HG03280 (cell line): Measurements from ENCODE around the gene SACM1L.
"Not testable (repeated sequence)": the region's sequence is repeated elsewhere in the genome, so short reads cannot be mapped to it uniquely, and the experiment has no call there.

Experiments
- ATAC-seq: cut with Tn5 transposase; IDR thresholded peaks from one replicate; pipeline ENCODE4 v1.9.1; 2021; ENCODE audit warnings: mild to moderate bottlenecking, moderate library complexity; ENCODE audit not compliant: unreplicated experiment

Gene SACM1L

DNA sequence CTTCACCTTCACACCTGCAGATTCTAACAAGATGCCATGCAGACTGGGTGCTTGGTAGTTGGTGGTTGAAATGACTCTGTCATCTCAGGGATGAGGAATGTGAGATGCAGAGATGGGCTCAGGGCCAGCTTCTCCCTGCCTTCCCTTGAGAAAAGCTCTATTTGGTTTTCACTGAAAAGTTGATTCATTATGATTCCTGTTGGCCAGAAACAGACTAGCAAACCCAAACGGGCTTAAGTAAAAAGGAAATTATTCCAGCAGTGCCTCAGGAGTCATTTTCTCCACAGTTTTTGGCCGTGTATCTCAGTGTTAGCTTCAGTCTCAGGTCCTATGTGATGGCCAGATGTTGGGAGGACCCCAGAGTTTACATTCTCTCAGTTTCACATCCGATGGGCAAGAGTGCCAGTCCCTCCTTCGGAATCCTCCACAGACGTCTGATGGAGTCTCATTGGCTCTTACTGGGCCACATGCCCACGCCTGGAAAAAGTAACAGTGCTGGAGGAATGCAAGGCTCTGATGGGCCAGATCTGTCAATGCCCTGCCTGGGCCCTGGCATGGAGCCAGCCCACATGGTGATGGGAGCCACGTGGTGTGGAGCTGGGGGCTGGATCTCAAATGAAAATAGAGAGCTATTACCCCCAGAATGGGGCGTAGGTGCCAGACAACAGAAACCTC is 22.3 kb upstream of the SACM1L start:
- ATAC-seq, result no peak

GRCh38 chr3:45667569-45667934 is 21.6 kb upstream of the SACM1L start:
- ATAC-seq, result no peak

DNA sequence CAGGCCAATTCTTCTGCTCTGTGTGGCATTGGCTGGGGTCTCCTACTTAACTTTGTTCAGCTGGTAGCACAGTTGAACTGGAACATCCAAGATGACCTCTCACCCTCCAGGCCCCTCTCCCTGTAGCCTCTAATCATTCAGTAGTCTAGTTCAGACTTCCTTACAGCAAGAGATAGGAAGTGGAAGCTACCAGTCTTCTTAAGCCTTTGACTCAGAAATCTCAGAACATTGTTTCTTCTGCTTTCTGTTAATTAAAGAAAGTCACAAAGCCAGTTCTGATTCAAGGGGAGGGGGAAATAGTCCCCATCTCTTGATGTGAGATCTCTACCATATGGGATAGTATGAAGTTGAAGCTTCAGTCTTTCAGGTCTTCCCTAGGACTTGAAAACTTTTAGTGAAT is 18.8 kb upstream of the SACM1L start:
- no peak for ATAC-seq

- no peak for ATAC-seq
These were observed 18.2 kb upstream of the SACM1L start for GRCh38 chr3:45670991-45671390.

DNA sequence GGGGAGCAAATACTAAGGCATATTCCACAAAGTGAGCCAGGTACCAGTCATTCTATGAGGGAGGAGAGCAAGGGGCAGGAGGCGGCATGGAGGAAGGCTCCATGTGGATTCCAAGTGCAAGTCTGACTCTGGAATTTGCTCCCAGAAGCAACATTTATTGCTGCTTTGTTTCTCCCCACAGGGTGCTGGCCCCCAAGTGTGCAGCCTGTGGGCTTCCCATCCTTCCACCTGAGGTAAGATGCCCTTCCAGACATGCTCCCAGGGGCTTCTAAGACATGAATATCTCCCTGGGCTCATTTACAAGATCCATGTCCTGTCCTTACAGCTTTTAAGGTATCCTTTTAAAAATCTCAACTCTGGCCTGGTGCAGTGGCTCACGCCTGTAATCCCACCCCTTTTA is 15.9 kb upstream of the SACM1L start:
- no peak for ATAC-seq

GRCh38 chr3:45676325-45677032 is 12.7 kb upstream of the SACM1L start:
- no peak for ATAC-seq

DNA sequence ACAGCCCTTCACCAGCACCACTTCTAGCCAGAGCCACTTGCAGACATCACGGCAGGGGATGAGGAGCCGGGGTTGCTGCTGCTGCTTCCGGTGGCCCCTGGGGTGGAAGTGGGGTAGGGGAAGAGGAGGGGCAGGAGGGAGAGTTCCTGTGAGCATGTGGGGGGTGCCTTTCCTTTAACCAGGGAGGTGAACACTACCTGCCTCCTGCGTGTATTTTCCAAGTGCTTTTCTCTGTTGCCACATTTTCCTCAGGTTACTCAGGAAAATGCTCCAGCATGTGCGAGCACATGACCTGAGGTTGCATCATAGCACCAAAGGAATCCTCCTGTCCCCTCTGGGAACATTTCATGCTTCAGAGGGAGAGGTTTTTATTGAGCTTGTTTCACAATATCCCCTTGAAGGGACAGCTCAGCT is 12.2 kb upstream of the SACM1L start:
- ATAC-seq, result no peak

- ATAC-seq, result no peak
These were observed 11.4 kb upstream of the SACM1L start for GRCh38 chr3:45677841-45678240.

GRCh38 chr3:45679805-45680204 is 9.4 kb upstream of the SACM1L start:
- no peak for ATAC-seq

- no peak for ATAC-seq
These were observed 8.0 kb upstream of the SACM1L start for GRCh38 chr3:45681221-45681620.

GRCh38 chr3:45681846-45682245 is 7.3 kb upstream of the SACM1L start:
- ATAC-seq, result no peak

- ATAC-seq, result no peak
These were observed 6.9 kb upstream of the SACM1L start for GRCh38 chr3:45682311-45682710.

DNA sequence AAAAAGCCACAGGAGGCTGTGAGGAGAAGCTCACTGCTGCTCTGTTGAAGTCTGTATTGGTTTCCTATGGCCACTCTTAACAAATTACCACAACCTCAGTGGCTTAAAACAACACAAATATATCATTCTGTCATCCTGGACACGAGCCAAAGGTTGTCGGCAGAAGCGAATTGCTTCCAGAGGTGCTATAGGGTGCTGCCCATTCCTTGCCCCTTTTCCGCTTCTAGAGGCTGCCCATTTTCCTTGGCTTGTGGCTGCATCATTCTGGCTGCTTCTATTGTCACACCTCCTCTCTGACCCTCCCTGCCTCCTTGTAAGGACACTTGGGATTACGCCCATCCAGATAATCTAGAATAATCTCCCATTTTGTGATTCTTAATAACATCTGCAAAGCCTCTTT is 6.4 kb upstream of the SACM1L start:
- ATAC-seq, result no peak

- ATAC-seq, result no peak
These were observed 5.5 kb upstream of the SACM1L start for GRCh38 chr3:45683417-45684326.

GRCh38 chr3:45684327-45684892 is 4.8 kb upstream of the SACM1L start:
- ATAC-seq, result no peak

DNA sequence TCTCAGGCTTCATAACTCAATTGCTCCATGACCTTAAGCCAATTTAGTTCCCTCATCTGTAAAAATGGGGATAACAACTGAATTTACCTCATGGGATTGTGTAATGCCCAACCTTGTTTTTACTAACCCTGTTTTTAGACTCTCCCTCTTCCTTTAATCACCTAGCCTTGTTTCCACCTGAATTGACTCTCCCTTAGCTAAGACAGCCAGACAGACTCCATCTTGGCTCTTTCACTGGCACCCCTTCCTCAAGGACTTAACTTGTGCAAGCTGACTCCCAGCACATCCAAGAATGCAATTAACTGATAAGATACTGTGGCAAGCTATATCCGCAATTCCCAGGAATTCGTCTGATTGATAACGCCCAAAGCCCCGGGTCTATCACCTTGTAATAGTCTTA is 3.5 kb upstream of the SACM1L start:
- ATAC-seq, result not testable (repeated sequence)

GRCh38 chr3:45686850-45687249 is 2.3 kb upstream of the SACM1L start:
- no peak for ATAC-seq

DNA sequence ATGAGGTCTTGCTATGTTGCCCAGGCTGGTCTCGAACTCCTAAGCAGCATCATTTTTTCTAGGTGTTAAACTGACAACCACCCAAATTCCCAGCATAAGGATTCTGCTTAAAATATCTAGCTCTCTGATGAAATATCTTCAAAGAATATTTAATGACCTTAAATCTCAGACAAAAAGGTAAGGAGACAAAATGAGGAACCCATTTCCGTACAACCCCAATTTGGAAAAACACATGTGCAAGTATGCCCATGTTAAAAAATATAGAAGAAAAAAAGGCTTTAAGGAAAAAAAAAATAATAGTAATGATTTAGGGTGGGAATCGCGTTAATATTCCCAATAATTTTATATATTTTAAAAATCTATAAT is 1.4 kb upstream of the SACM1L start:
- no peak for ATAC-seq

GRCh38 chr3:45688194-45688881 is 858 bp upstream of the SACM1L start:
- no peak for ATAC-seq

- no peak for ATAC-seq
These were observed 570 bp downstream of the SACM1L start for GRCh38 chr3:45689787-45690145.
